Measurements from ENCODE around the gene ISG20L2.

GRCh38 chr1:156746406-156746727 lies 17.8 kb upstream of the ISG20L2 start:
- TF ChIP-seq CTCF (IDR thresholded peaks at IDR 0.05), result no peak
- no peak for TF ChIP-seq POLR2A (IDR thresholded peaks at IDR 0.05)
